ENCODE measurements around the gene ZNF343. TPM values are rescaled to one million over a fixed set of nuclear protein-coding genes. Genes with fewer than 3 reads are reported as not detected.
A peak's percentile ranks its signal among the peaks of the same experiment; 100 is the strongest.
"Not testable (repeated sequence)": the region's sequence is repeated elsewhere in the genome, so short reads cannot be mapped to it uniquely, and the experiment has no call there.

ZNF343 gene
- polyA plus RNA-seq, 1 experiment: 8.2 TPM

DNA sequence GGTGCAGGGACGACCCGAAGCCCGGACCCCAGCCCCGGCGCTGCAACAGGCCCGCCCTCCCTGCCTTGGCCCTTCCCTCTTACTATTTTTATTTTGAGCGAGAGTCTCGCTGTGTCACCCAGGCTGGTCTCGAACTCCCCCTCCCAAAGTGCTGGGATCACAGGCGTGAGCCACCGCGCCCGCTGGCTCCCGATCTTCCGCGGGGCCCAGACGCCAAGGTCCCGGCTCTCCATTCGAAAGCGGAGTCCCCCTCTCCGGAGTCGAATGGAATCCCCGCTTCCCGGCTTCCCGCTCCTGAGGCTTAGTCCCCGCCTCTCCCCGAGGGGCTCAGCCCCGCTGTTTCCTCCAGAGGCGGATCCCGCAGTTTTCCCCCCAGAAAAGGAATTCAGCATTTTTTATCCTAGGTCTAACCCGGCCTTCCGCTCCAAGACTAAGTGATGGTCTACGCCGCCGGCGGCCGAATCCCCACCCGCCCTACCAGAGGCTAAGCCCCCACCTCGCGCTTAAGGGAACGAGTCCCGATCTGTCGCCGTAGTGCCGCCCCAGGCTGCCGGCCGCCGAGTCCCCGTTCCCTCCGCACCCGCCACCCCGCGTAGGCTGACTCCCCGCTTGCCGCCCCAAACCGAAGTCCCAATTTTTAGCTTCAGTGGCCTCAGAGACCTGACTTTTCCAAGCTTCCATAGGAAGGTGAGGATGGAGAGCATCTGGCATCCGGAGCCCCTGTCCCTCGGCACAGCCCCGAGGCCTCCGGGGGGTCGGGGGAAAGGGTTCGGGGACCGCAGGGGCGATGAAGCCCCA, 16.2 kb upstream of the ZNF343 start:
- Histone ChIP-seq H3K27me3 (ENCODE audit: control insufficient read depth, insufficient read depth, low read length) (peaks cover 1% of the 10 kb centered on the region; the same call in 1 of the 2 replicates), H3K4me3 (ENCODE audit: low read depth, low read length) (peak overlapping the region; percentile 68), H3K36me3 (ENCODE audit: control insufficient read depth, insufficient read depth, low read length) (no peaks in the 10 kb centered on the region)
- POLR2A ChIA-PET: no interaction called here
- no peak for DNase-seq (ENCODE audit: low read depth)
- CTCF ChIA-PET: interaction anchor here (0.7 to 4.3 kb wide), 15 partner anchors 8 to 228 kb away, joined by 3 to 32 read pairs (median 5); partner anchors contain the start of genes NOP56 and ZNF343
- TF ChIP-seq, protein P1, sequence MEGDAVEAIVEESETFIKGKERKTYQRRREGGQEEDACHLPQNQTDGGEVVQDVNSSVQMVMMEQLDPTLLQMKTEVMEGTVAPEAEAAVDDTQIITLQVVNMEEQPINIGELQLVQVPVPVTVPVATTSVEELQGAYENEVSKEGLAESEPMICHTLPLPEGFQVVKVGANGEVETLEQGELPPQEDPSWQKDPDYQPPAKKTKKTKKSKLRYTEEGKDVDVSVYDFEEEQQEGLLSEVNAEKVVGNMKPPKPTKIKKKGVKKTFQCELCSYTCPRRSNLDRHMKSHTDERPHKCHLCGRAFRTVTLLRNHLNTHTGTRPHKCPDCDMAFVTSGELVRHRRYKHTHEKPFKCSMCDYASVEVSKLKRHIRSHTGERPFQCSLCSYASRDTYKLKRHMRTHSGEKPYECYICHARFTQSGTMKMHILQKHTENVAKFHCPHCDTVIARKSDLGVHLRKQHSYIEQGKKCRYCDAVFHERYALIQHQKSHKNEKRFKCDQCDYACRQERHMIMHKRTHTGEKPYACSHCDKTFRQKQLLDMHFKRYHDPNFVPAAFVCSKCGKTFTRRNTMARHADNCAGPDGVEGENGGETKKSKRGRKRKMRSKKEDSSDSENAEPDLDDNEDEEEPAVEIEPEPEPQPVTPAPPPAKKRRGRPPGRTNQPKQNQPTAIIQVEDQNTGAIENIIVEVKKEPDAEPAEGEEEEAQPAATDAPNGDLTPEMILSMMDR (IDR thresholded peaks at IDR 0.05; ENCODE audit: insufficient read depth, low read depth, low read length): no peak

DNA sequence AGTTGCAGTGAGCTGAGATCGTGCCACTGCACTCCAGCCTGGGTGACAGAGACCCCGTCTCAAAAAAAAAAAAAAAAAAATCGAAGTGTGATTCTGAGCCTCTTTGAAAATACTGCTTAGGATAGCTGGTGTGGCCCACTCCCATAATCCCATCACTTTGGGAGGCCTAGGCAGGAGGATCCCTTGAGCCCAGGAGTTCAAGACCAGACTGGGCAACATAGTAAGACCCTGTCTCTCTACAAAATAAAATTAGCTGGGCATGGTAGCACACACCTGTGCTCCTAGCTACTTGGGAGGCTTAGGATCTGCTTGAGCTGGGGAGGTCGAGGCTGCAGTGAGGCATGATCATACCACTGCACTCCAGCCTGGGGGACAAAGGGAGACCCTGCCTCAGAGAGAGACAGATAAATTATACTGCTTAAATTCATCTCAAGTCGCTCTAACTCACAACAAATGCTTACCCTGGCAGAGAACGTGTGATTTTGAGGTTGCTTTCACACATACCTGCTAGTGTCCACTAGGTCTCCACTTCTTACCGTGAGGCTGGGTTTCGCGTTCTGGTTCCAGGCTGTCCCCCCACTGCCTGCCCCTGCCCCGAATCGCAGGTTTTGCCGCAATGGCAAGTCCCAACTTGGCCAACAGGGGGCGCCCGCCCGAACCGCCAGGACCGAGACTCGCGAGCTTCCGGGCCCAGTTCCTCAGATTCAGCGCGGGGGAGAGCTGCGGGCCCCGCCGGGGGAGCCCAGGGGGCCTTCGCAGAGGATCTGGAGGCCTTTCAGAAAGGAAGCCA, 15.4 kb upstream of the ZNF343 start:
- TF ChIP-seq, protein P1 (IDR thresholded peaks at IDR 0.05; ENCODE audit: insufficient read depth, low read depth, low read length): peak; percentile 97
- peak overlapping the region; percentile 68 for H3K4me3 ChIP-seq (ENCODE audit: low read depth, low read length)
- POLR2A ChIA-PET: no interaction called here
- no peak for DNase-seq (ENCODE audit: low read depth)
- CTCF ChIA-PET: interaction anchor here (0.7 to 4.3 kb wide), 17 partner anchors 9 to 229 kb away, joined by 3 to 32 read pairs (median 4); partner anchors contain the start of genes IDH3B, NOP56 and ZNF343
- peaks cover 1% of the 10 kb centered on the region; the same call in 1 of the 2 replicates for H3K27me3 ChIP-seq (ENCODE audit: control insufficient read depth, insufficient read depth, low read length)
- no peaks in the 10 kb centered on the region for H3K36me3 ChIP-seq (ENCODE audit: control insufficient read depth, insufficient read depth, low read length)

DNA sequence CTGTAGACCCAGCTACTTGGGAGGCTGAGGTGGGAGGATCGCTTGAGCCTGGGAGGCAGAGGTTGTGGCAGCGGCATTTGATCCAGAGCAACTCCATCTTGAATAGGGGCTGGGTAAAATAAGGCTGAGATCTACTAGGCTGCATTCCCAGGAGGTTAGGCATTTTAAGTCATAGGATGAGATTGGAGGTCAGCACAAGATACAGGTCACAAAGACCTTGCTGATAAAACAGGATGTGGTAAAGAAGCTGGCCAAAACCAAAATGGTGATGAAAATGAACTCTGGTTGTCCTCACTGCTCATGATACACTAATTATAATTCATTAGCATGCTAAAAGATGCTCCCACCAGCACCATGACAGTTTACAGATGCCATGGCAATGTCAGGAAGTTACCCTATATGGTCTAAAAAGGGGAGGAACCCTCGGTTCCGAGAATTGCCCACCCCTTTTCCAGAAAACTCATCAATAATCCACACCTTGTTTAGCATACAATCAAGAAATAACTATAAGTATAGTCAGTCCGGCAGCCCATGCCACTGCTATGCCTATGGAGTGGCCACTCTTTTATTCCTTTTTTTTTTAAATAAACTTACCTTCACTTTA, 14.2 kb upstream of the ZNF343 start:
- H3K36me3 ChIP-seq (ENCODE audit: control insufficient read depth, insufficient read depth, low read length); H3K4me3 ChIP-seq (ENCODE audit: low read depth, low read length); DNase-seq (ENCODE audit: low read depth); H3K27me3 ChIP-seq (ENCODE audit: control insufficient read depth, insufficient read depth, low read length): not testable (repeated sequence)
- CTCF ChIA-PET: interaction anchor here (1.2 to 4.3 kb wide), 14 partner anchors 10 to 1297 kb away, joined by 3 to 32 read pairs (median 4); partner anchors contain the start of genes RAD21L1 and ZNF343
- POLR2A ChIA-PET: interaction anchor here (0.6 kb wide), 1 partner anchor 44 kb away, joined by 3 read pairs; no protein-coding TSS in a partner anchor

DNA sequence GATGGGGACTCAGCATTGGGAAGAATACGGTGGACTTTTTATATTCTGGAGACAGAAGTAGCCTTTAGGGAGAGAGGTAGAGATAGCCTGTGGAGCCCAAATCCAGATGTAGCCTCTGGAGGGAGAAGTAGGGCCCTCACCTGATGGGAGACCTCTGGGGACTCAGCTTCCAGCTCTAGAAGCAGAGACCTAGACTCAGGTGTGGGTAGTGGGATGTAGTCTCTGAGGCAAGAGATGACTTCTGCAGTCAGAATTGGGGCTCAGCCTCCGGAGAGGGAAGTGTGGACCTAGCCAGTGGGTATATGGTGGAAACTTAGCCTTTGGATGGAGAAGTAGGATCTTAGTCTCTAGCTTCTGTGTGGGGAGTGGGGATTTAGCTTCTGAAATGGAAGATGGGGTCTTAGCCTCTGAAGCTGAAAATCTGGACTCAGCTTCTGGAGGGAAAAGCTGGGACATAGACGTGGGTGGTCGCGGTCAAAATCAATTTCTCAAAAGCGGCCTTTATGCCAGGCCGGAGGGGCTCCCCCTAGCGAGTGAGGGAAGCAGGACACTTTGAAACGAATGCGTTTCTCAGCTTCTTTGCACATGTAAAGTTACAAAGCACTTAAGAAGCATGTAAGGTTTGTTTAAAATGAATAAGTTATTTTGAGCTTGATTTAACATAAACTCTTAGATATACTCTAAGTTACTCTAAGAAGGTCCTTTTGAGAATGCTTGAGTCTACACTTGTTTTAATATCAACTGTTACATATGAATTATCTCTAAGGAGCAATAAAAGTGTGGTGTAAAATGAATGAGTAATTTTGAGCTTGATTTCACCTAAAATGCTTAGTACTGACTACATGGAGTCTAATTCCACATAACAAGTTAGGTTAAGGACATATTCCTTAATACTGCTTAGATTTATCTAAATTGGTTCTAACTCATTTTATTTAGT, 12.9 kb upstream of the ZNF343 start:
- CTCF ChIA-PET: interaction anchor here (0.6 to 4.3 kb wide), 20 partner anchors 8 to 1295 kb away, joined by 3 to 23 read pairs (median 3); partner anchors contain the start of genes RAD21L1 and ZNF343

More for the DNA sequence above, 12.9 kb upstream of the ZNF343 start:
- Histone ChIP-seq H3K36me3 (ENCODE audit: control insufficient read depth, insufficient read depth, low read length) (no peaks in the 10 kb centered on the region), H3K4me3 (ENCODE audit: low read depth, low read length) (no peak overlapping the region), H3K27me3 (ENCODE audit: control insufficient read depth, insufficient read depth, low read length) (no peaks in the 10 kb centered on the region)
- POLR2A ChIA-PET: no interaction called here
- no peak for DNase-seq (ENCODE audit: low read depth)
- TF ChIP-seq, protein P1 (IDR thresholded peaks at IDR 0.05; ENCODE audit: insufficient read depth, low read depth, low read length): peak; percentile 86

Measured in BJ (cell line).